Measurements from ENCODE around the gene EN1.

EN1 gene

DNA sequence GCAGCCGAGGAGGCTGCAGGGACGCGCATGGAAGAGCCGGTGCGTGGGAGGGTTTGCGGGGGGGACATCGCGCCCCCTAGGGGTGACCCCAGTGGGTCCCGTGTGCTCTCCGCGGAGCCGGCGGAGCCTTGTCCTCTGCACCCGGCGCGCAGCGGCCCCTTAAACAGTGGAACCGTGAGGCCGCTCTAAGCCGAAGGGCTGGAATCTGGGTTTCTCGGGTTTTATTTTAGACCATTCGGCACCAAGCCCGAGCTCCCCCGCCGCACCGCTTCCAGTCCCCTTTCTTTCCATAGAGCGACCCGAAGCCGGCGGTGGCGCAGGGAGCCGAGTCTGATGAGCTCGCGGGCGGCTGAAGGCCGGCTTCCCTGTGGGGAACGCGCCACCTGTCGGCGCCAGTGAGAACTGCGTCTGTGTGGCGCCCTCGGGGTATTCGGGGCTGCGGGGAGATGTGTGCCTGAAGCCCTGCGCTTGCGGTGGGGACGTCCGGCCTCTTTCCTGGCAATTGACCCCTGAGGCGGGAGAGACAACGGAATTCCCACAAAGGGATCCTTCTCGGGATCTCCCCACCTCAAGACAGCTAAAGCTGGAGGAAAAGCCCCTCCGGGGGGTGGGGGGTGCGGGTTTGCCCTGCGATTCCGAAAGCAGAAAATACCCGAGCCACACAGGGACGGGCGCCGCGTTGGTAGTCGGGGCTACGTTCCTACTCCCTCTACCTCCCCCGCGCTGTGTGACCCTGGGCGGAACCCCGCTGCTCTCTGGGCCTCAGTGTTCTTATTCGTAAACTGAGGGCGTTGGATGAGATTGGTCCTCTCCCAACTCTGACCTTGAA, 8.2 kb upstream of the EN1 start:
- peak; percentile 79 for DNase-seq (ENCODE audit: low spot score)

DNA sequence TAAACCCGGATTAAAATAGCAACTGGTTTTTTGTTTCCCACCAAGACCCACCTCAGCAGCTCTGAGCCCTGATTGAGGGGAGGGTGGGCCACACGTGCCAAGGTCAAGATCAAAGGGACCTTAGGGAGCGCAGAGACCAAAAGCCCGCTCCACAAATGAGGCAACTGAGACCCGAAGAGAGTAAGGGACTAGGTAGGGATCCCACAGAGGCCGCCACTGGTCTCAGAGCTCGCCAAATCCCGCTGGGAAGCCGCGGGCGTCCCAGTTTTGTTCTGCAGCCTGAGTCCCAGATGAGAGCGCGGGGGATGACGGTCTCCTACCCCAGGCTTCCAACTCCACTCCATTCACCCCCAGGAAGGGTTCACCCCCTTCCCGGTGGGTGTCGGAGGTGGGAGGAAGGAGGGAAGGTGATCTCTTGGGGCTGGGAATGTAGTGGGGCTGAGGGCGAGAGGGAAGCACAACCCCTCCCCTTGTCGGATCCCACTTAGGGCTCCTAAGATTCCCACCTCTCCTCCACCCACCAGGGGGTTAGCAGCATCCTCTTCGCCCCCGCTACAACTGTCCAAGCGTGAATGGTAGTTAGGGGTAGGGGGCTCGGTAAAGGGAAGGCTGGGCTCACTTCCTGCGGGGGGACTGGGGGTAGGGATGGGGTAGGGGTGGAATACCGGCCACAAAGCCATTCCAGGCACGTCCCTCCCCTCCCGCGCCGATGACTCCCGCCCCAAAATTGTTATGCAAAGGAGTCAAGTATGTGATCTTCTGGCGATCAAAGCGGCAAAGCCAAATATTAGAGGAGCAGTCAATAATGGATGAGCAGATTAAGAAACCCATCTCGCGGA, 7.3 kb upstream of the EN1 start:
- DNase-seq (ENCODE audit: low spot score), result no peak

DNA sequence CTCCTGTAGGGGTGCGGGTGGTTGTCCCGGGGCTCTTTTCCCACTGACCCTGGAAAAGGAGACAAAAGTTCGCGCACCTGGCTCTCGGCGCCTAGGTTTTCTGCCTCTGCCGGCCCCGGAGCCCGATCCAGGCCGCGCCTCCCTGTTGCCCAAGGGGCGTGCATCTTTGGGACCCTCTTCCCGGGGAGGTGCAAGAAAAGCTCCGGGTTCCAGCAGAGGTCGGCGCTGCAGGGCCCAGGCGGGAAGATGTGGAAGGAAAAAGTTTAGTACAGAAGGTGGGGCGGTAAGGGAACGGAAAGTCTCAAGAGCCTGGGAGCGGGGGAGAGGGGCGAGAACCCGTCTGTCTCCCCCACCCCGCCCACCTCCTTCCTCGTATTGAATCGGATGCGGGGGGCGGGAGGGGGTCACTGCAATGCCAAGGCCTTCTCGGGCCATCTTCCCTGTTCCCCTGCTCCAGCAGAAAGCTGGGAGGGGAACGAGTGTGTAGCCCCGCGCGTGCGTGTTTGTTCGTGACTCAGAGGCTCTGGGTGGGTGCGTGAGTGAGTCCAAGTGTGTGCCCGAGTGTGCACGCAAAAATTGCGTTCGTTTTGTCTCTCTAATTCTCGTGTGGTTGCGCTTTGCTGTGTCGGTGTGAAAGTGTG, 6.3 kb upstream of the EN1 start:
- no peak for DNase-seq (ENCODE audit: low spot score)

GRCh38 chr2:118853129-118853640, 5.7 kb upstream of the EN1 start:
- no peak for DNase-seq (ENCODE audit: low spot score)

DNA sequence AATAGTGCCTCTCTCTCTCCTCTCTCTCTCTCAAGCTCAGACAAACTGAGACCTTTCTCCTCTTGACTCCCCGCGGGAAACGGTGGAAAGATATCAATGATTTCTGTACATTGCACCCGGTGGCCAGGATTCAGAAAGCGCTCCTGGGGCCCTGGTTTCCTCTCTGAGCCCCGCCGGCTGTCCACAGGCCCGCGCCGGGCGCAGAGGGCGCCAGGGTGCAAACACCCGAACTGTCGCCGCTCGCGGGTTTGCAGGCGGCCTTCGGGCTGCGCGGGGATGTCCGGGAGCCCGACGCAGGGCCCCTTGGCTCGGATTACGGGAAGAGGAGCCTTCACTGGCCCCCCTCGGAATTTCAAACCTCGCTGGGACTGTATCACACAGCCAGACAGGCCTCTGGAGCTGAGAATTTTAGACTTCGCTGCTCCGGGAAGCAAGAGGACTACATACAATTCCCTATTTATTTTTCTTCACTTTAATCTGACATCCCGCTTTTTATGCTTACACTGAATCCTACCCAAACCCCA, 5.2 kb upstream of the EN1 start:
- DNase-seq (ENCODE audit: low spot score), result no peak

DNA sequence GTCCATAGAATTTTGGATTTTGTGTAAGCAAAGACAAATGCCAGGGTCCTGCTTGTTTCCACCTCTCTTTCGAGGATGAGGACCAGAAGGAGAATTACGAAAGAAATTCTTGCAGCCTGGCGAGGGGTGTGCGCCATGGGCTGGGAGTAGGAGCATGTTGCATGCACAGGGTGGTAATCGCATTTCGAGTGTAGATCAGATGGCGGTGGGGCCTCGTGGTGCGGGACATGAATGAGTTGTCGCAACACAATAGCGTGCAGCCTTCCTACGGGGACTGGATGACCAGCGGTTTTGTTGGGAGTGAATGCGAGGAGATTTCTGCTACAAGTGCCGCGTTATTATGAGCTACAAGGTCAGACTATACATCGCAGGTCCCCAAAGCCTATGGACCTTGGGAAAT, 4.2 kb upstream of the EN1 start:
- no peak for DNase-seq (ENCODE audit: low spot score)

- no peak for DNase-seq (ENCODE audit: low spot score)
Observed at GRCh38 chr2:118850901-118851415, 3.5 kb upstream of the EN1 start.

- DNase-seq (ENCODE audit: low spot score), result no peak
Observed at GRCh38 chr2:118850168-118850900, 2.9 kb upstream of the EN1 start.

GRCh38 chr2:118849226-118850167, 2.0 kb upstream of the EN1 start:
- DNase-seq (ENCODE audit: low spot score), result no peak

GRCh38 chr2:118848381-118849225, 1.2 kb upstream of the EN1 start:
- no peak for DNase-seq (ENCODE audit: low spot score)

DNA sequence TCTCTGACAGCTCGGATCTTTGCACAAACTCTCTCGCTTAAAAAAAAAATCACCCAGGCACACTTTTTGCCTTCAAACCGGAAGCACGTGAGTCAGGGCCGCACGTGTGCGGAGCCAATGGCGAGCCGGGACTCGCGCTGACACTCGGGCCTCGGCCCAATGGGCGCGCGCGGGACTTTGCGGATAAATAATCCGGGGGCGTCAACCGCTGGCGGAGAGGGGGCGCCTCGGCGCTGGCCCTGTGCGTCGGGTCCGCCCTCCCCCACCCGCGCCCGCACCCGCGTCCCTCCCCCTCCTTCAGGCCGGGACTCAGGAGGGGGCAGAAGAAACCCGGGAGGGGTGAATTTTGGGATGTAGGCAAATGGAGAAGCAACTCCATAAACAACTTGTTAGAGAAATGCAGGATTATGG, 319 bp upstream of the EN1 start:
- DNase-seq (ENCODE audit: low spot score), result no peak

- DNase-seq (ENCODE audit: low spot score), result no peak
Observed at GRCh38 chr2:118846442-118846952, 951 bp downstream of the EN1 start.

- no peak for DNase-seq (ENCODE audit: low spot score)
Observed at GRCh38 chr2:118845522-118846441, 1.7 kb downstream of the EN1 start.

GRCh38 chr2:118845005-118845521, 2.4 kb downstream of the EN1 start:
- DNase-seq (ENCODE audit: low spot score), result no peak

DNA sequence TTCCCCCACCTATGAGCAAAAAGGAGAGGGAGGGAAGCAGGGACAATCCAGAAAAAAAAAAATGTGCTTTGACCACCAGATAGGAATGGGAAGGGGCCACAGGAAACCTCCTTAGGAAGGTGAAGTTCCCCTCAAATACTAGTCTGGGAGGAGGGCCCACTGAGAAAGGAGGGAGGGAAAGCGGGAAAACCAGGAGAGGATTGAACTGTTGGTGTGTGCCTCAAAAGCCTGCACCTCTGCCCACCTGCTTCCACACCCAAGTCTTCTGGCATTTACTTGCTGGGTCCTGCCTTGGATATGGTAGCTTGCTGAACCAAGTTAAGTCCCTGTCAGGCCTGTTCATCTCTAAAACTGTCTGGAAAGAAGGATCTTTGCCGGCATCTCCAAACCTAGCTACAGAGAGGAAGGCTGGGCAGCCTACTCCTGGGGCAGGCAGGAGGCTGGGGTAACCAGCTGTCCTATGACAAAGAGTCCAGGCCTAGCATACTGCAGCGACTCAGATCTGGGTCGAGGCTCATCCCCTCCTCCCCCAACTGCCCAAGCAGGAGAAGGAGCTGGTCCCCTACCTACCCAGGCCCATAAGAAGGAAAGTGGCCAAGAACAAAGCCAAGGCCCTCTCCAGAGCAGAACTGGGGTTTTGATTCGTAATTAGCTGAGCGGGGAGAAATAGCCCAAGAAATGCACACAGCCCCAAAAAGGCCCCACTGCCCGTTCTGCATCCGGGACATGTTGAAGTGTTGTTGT, 3.0 kb downstream of the EN1 start:
- DNase-seq (ENCODE audit: low spot score), result no peak

GRCh38 chr2:118843483-118844132, 3.8 kb downstream of the EN1 start:
- DNase-seq (ENCODE audit: low spot score), result no peak

Data from CD4-positive, alpha-beta T cell treated with Interleukin-15 for 4 hours (primary cell).